ENCODE data around the gene TTC21B.
A peak's percentile ranks its signal among the peaks of the same experiment; 100 is the strongest.

The TTC21B gene

DNA sequence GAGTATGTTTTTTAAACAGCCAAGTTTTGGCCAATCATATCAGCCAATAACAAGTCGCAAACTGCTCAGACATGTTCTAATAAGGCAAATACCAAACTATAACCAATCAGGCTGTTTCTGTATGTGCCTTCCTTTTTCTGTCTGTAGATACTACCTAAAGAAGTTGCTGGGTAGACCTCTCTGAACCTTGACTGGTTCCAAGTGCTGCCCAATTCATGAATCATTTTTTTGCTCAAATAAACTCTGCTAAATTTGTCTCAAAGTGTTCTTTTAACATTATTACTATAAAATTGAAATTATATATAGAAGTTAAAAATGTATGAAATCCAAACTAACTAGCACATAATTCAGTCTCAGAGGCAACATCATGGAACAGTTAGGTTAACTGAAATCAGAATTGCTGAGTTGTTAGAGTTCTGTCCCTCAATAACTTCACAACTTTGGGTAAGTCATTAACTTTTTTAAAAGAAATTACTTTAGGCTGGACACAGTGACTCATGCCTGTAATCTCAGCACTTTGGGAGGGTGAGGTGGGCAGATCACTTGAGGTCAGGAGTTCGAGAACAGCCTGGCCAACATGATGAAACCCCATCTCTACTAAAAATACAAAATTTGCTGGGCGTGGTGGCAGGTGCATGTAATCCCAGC, 4.9 kb upstream of the TTC21B start:
- no peaks in the 10 kb centered on the region for H3K36me3 ChIP-seq (ENCODE audit: insufficient read depth, low read length)
- H3K9me3 ChIP-seq (ENCODE audit: low read length) = no peaks in the 10 kb centered on the region
- H3F3A ChIP-seq (ENCODE audit: insufficient read depth, low read length) = no peaks in the 10 kb centered on the region
- H4K20me1 ChIP-seq (ENCODE audit: insufficient read depth, low read length) = no peaks in the 10 kb centered on the region
- no peaks in the 10 kb centered on the region for H3K79me2 ChIP-seq (ENCODE audit: insufficient read depth, low read length)
- H3K9ac ChIP-seq (ENCODE audit: low read length) = no peak overlapping the region
- H2AFZ ChIP-seq (ENCODE audit: low read length) = no peak overlapping the region
- no peaks in the 10 kb centered on the region for H3K9me2 ChIP-seq (ENCODE audit: low read depth, low read length)
- no peak overlapping the region for H3K27ac ChIP-seq (ENCODE audit: low read depth, low read length, poor library complexity, severe bottlenecking)
- no peaks in the 10 kb centered on the region for H3K27me3 ChIP-seq (ENCODE audit: insufficient read depth, low read length)
- no peak overlapping the region for H3K4me2 ChIP-seq (ENCODE audit: low read length)
- H3K4me3 ChIP-seq (ENCODE audit: low read depth, low read length, poor library complexity, severe bottlenecking) = no peak overlapping the region
- peaks cover 8% of the 10 kb centered on the region for H3K4me1 ChIP-seq (ENCODE audit: insufficient read depth, low read length, severe bottlenecking)
- TF ChIP-seq EZH2 (IDR thresholded peaks at IDR 0.05; ENCODE audit: borderline replicate concordance, low read length) = no peak
- TF ChIP-seq, protein P1, sequence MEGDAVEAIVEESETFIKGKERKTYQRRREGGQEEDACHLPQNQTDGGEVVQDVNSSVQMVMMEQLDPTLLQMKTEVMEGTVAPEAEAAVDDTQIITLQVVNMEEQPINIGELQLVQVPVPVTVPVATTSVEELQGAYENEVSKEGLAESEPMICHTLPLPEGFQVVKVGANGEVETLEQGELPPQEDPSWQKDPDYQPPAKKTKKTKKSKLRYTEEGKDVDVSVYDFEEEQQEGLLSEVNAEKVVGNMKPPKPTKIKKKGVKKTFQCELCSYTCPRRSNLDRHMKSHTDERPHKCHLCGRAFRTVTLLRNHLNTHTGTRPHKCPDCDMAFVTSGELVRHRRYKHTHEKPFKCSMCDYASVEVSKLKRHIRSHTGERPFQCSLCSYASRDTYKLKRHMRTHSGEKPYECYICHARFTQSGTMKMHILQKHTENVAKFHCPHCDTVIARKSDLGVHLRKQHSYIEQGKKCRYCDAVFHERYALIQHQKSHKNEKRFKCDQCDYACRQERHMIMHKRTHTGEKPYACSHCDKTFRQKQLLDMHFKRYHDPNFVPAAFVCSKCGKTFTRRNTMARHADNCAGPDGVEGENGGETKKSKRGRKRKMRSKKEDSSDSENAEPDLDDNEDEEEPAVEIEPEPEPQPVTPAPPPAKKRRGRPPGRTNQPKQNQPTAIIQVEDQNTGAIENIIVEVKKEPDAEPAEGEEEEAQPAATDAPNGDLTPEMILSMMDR (IDR thresholded peaks at IDR 0.05; ENCODE audit: low read length) = no peak

DNA sequence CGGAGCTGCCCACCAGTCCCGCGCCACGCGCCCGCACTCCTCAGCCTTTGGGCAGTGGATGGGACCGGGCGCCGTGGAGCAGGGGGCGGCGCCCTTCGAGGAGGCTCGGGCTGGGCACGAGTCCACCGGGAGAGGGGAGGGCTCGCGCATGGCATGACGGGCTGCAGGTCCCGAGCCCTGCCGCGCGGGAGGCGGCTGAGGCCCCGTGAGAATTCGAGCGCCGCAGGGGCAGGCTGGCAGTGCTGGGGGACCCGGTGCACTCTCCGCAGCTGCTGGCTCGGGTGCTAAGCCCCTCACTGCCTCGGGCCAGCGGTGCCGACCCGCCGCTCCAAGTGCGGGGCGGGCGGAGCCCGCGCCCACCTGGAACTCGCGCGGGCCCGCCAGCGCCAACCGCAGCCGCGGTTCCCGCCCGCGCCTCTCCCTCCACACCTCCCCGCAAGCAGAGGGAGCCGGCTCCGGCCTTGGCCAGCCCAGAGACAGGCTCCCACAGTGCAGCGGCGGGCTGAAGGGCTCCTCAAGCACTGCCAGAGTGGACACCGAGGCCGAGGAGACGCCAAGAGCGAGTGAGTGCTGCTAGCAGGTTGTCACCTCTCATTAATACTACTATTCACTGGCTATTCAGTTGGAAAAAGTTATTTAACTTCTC, 3.6 kb upstream of the TTC21B start:
- Histone ChIP-seq H3K27ac (ENCODE audit: low read depth, low read length, poor library complexity, severe bottlenecking) (no peak overlapping the region), H3K9me2 (ENCODE audit: low read depth, low read length) (no peaks in the 10 kb centered on the region), H3K4me3 (ENCODE audit: low read depth, low read length, poor library complexity, severe bottlenecking) (no peak overlapping the region), H3K4me2 (ENCODE audit: low read length) (no peak overlapping the region), H4K20me1 (ENCODE audit: insufficient read depth, low read length) (no peaks in the 10 kb centered on the region), H3K4me1 (ENCODE audit: insufficient read depth, low read length, severe bottlenecking) (peaks cover 17% of the 10 kb centered on the region), H3F3A (ENCODE audit: insufficient read depth, low read length) (no peaks in the 10 kb centered on the region), H3K9ac (ENCODE audit: low read length) (no peak overlapping the region), H3K27me3 (ENCODE audit: insufficient read depth, low read length) (no peaks in the 10 kb centered on the region), H3K9me3 (ENCODE audit: low read length) (no peaks in the 10 kb centered on the region), H2AFZ (ENCODE audit: low read length) (no peak overlapping the region), H3K79me2 (ENCODE audit: insufficient read depth, low read length) (peaks cover 7% of the 10 kb centered on the region; the same call in 1 of the 2 replicates), H3K36me3 (ENCODE audit: insufficient read depth, low read length) (no peaks in the 10 kb centered on the region)
- no peak for TF ChIP-seq EZH2 (IDR thresholded peaks at IDR 0.05; ENCODE audit: borderline replicate concordance, low read length)
- TF ChIP-seq, protein P1 (IDR thresholded peaks at IDR 0.05; ENCODE audit: low read length) = no peak

DNA sequence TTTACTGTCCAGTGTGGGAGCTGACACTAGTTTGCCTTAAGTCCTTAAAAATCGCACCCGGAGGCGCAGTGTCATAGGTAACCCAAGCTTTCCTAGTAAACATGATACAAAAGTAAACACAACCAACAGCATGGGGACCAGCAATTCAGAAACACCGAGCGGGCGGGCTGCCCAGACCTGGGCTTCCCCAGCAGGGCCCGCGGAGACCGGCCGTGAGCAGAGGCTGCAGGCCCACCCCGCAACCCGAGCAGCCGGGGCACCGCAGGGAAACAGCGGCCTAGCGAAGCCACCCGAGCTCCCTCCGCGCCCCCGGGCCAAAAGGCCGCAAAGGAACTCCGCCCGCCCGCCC, 296 bp downstream of the TTC21B start:
- peaks cover 7% of the 10 kb centered on the region; the same call in 1 of the 2 replicates for H3K79me2 ChIP-seq (ENCODE audit: insufficient read depth, low read length)
- no peaks in the 10 kb centered on the region for H3K9me2 ChIP-seq (ENCODE audit: low read depth, low read length)
- H3K4me3 ChIP-seq (ENCODE audit: low read depth, low read length, poor library complexity, severe bottlenecking) = peak overlapping the region; percentile 85
- H3K4me1 ChIP-seq (ENCODE audit: insufficient read depth, low read length, severe bottlenecking) = peaks cover 21% of the 10 kb centered on the region
- H3K4me2 ChIP-seq (ENCODE audit: low read length) = peak overlapping the region; percentile 94
- peak overlapping the region; percentile 4 for H3K27ac ChIP-seq (ENCODE audit: low read depth, low read length, poor library complexity, severe bottlenecking)
- H3K9me3 ChIP-seq (ENCODE audit: low read length) = no peaks in the 10 kb centered on the region
- H3F3A ChIP-seq (ENCODE audit: insufficient read depth, low read length) = no peaks in the 10 kb centered on the region
- peaks cover 14% of the 10 kb centered on the region for H3K36me3 ChIP-seq (ENCODE audit: insufficient read depth, low read length)
- H3K27me3 ChIP-seq (ENCODE audit: insufficient read depth, low read length) = no peaks in the 10 kb centered on the region
- no peaks in the 10 kb centered on the region for H4K20me1 ChIP-seq (ENCODE audit: insufficient read depth, low read length)
- TF ChIP-seq, protein P1 (IDR thresholded peaks at IDR 0.05; ENCODE audit: low read length) = no peak
- TF ChIP-seq EZH2 (IDR thresholded peaks at IDR 0.05; ENCODE audit: borderline replicate concordance, low read length) = no peak
- no peak overlapping the region for H2AFZ ChIP-seq (ENCODE audit: low read length)
- H3K9ac ChIP-seq (ENCODE audit: low read length) = peak overlapping the region; percentile 78
